ENCODE results near the gene ZNF385B.

The ZNF385B gene

DNA sequence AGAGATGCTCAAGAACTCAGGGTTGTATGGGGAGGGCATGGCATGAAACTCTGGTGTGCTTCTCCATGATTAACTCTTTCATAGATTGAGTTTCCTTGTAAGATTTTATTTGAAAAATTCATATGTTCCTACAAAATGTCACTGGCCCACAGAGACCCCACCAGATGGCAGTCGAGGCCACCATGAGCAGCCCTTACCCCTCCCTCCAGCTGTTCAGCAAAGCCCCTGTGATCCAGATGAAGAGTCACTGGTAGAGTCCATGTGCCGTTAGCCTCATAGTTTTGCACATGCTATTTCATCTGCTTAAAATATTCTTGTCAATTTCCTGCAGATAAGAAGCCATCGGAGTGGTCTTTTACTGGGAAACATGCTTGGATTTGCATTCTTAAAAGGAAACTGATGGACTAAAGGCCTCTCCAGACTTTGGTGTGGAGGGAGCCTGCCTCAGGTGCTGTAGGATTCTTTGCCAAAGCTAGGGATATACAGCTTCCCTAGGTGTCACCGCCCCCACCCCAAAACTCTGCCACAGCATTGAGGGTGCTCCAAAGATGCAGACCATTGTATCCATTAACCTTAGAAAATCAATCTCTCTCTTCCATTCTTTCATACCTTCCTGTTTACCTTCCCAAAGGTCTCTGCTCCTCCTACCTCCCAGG, 18.8 kb downstream of the ZNF385B start:
- TF ChIP-seq, protein P1, sequence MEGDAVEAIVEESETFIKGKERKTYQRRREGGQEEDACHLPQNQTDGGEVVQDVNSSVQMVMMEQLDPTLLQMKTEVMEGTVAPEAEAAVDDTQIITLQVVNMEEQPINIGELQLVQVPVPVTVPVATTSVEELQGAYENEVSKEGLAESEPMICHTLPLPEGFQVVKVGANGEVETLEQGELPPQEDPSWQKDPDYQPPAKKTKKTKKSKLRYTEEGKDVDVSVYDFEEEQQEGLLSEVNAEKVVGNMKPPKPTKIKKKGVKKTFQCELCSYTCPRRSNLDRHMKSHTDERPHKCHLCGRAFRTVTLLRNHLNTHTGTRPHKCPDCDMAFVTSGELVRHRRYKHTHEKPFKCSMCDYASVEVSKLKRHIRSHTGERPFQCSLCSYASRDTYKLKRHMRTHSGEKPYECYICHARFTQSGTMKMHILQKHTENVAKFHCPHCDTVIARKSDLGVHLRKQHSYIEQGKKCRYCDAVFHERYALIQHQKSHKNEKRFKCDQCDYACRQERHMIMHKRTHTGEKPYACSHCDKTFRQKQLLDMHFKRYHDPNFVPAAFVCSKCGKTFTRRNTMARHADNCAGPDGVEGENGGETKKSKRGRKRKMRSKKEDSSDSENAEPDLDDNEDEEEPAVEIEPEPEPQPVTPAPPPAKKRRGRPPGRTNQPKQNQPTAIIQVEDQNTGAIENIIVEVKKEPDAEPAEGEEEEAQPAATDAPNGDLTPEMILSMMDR (IDR thresholded peaks at IDR 0.05; ENCODE audit: low read length, missing control alignments): peak; percentile 60
- H3K4me3 ChIP-seq (replicated peaks; ENCODE audit: low read depth, low read length): no peak overlapping the region
- DNase-seq (ENCODE audit: low read depth): peak; percentile 45

DNA sequence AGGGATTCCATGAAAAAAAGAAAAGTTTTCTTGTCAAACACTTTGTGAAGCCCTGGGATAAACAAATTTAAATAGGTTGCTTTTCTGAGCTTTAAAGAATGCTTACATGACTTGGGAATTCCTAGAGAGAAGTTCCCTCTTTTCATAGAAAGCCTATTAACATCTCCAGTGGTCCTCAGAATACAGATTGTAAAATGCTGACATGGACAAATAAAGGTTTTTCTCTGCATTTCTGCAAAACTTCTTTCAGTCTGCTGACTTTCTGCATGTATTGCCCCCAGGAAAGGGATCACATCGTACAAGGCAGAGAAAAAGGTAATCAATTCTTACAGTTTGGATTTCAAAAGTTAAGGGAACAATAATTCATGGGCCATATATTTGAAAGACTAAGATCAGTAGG, 20.6 kb downstream of the ZNF385B start:
- no peak for DNase-seq (ENCODE audit: low read depth)
- H3K4me3 ChIP-seq (replicated peaks; ENCODE audit: low read depth, low read length): no peak overlapping the region
- TF ChIP-seq, protein P1 (IDR thresholded peaks at IDR 0.05; ENCODE audit: low read length, missing control alignments): no peak

DNA sequence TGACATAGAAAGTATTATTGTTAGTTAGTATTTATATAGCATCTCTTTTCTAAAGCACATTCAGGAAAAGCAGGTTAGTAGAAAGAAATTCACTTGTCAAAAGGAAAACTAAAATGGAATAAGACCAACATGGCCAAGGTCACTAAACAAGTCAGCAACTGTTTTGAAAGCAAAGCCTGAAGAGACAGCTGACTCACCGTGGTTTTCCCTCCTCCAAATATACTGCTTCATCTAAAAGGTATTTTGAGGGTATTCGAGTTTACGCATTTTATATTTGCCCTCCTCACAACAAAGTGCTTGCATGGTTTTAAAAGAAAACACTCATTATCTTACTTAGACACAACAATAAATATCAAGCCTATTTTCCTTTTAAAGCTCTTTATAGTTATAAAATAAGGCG, 24.0 kb downstream of the ZNF385B start:
- H3K4me3 ChIP-seq (replicated peaks; ENCODE audit: low read depth, low read length): no peak overlapping the region
- TF ChIP-seq, protein P1 (IDR thresholded peaks at IDR 0.05; ENCODE audit: low read length, missing control alignments): no peak
- peak; percentile 38 for DNase-seq (ENCODE audit: low read depth)

DNA sequence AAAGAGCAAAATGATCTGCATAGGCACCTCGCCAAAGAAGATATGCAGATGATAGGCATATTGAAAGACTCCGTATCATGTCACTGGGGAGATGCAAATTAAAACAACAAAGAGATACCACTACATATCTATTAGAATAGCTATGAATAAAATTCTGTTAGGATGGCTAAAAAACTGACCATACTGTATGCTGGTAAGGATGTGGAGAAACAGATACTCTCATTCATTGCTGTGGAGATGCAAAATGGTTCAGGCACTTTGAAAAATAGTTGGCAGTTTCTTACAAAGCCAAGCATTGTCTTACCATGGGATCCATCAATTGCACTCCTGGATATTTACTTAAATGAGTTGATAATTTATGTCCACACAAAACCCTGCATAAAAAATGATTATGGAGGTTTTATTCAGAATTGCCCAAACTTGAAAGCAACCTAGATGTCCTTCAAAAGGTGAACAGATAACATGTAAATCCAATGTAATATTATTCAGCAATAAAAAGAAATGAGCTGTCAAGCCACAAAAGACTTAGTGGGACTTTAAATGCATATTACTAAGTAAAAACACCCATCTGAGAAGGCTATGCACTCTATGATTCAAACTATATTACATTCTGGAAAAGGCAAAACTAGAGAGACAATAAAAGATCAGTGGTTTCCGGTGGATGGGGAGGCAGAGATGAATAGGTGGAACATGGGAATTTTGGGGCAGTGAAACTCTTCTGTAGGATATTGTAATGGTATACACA, 31.2 kb downstream of the ZNF385B start:
- no peak overlapping the region for H3K4me3 ChIP-seq (replicated peaks; ENCODE audit: low read depth, low read length)
- no peak for DNase-seq (ENCODE audit: low read depth)
- TF ChIP-seq, protein P1 (IDR thresholded peaks at IDR 0.05; ENCODE audit: low read length, missing control alignments): no peak

DNA sequence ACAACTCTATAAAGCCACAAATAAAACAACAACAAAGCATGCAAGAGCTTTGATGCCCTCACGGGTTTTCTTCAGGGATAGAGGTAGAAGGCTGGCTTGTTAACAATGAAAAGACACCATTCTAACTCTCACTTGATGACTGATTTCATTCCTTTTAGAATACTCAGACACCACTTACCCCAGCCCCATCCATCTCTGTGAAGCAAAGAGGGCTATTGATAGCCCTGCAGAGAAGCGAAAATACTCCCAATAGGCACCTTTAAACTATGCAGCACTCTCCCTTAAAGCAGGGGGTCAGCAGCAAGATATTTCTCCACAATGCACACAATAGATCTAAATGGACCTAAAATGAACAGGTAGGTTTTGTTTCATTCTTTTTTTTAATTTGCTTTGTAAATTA, 35.1 kb downstream of the ZNF385B start:
- DNase-seq (ENCODE audit: low read depth): no peak
- TF ChIP-seq, protein P1 (IDR thresholded peaks at IDR 0.05; ENCODE audit: low read length, missing control alignments): no peak
- H3K4me3 ChIP-seq (replicated peaks; ENCODE audit: low read depth, low read length): no peak overlapping the region

DNA sequence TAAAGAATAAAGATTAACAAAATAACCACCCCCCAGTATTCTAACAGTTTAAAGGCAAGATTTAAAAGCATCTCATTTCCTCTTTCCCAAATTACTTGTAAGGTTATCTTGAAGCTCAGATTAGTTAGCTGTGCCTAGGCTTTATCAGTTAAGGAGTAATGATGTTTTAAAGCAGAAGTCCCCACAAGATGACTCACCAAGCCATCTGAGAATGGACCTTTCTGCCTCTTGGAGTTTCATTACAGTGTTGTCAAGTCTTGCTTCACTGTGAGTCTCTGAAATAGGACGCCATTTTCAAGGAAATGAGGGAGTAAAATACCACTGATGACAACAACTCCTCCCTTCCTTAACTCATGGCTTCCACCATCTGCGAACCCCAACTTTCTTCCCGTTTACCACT, 35.9 kb downstream of the ZNF385B start:
- TF ChIP-seq, protein P1 (IDR thresholded peaks at IDR 0.05; ENCODE audit: low read length, missing control alignments): no peak
- no peak overlapping the region for H3K4me3 ChIP-seq (replicated peaks; ENCODE audit: low read depth, low read length)
- no peak for DNase-seq (ENCODE audit: low read depth)

Data from fibroblast of pulmonary artery (primary cell).